Measurements from ENCODE around the gene OR5D14. TPM values are rescaled to one million over a fixed set of nuclear protein-coding genes. Genes with fewer than 3 reads are reported as not detected.

OR5D14 gene
- total RNA-seq, 1 experiment from 2014 or later: not detected

GRCh38 chr11:55838452-55838851, 43.1 kb downstream of the OR5D14 start, which contains the start of gene OR5D16:
Gene OR5D16 (plus strand): TSS chr11:55838752. CDS start chr11:55838752, 0 bp downstream.
- no peak within 1 kb of the TSS for H3K23ac ChIP-seq (ENCODE audit: insufficient read length, low read depth, low read length)
- H3K27me3 ChIP-seq (ENCODE audit: insufficient read depth, low read length): no peaks in the 10 kb centered on the region
- no peak within 1 kb of the TSS for H2BK5ac ChIP-seq (ENCODE audit: insufficient read length, low read length)
- no peaks in the 10 kb centered on the region; the same call in 1 of the 2 replicates for H3K27me3 Mint-ChIP-seq (ENCODE audit: low read depth)
- no peak for TF ChIP-seq CTCF (conservative IDR thresholded peaks at IDR 0.05)
- no peak within 1 kb of the TSS for H3K14ac ChIP-seq (ENCODE audit: insufficient read depth, low read length)
- H4K20me1 ChIP-seq (ENCODE audit: control insufficient read depth, insufficient read depth, insufficient read length): no peaks in the 10 kb centered on the region
- peaks cover 8 to 21% (median 9%) of the 10 kb centered on the region in 3 experiments; a peak in 6 of 7 replicates for H3K36me3 Mint-ChIP-seq (ENCODE audit: insufficient read depth in 1 of 3, low read depth in 3 of 3)
- H3K18ac ChIP-seq (ENCODE audit: insufficient read length, low read depth, low read length): no peak within 1 kb of the TSS
- WGBS (ENCODE audit: extremely low coverage, insufficient read length, low lambda C conversion rate): no CpG with 5 or more reads among the region's 3 CpGs
- DNase-seq: no peak
- H3K4me1 Mint-ChIP-seq: no peaks in the 10 kb centered on the region
- H2BK12ac ChIP-seq (ENCODE audit: insufficient read length, low read depth, low read length): no peak within 1 kb of the TSS
- H3K79me2 ChIP-seq (ENCODE audit: insufficient read depth, low read length): no peaks in the 10 kb centered on the region
- no peak within 1 kb of the TSS for H4K91ac ChIP-seq (ENCODE audit: insufficient read length, low read depth, low read length)
- H3K9me3 Mint-ChIP-seq: peaks cover 82 to 83% of the 10 kb centered on the region in 2 experiments
- H3K27ac ChIP-seq (ENCODE audit: insufficient read length, low read depth, low read length): no peak within 1 kb of the TSS
- H2AK5ac ChIP-seq (ENCODE audit: insufficient read length, low read length): no peak within 1 kb of the TSS
- no peak within 1 kb of the TSS for H4K5ac ChIP-seq (ENCODE audit: insufficient read length, low read depth, low read length)
- no peak within 1 kb of the TSS for H2BK20ac ChIP-seq (ENCODE audit: low read depth, low read length, poor library complexity, severe bottlenecking)
- no peak within 1 kb of the TSS for H3K9ac ChIP-seq (ENCODE audit: extremely low read depth, insufficient read length, low read length)
- no peak within 1 kb of the TSS for H2BK120ac ChIP-seq (ENCODE audit: low read depth, low read length, poor library complexity, severe bottlenecking)
- H3K27ac Mint-ChIP-seq: no peak within 1 kb of the TSS
- H3K56ac ChIP-seq (ENCODE audit: insufficient read length, low read depth, low read length): no peak within 1 kb of the TSS
- H3K4me2 ChIP-seq (ENCODE audit: insufficient read depth, insufficient read length, low read length): no peak within 1 kb of the TSS
- no peak within 1 kb of the TSS for H2AFZ ChIP-seq (ENCODE audit: low read length)
- H3K4ac ChIP-seq (ENCODE audit: low read depth, low read length): no peak within 1 kb of the TSS
- H3K9me3 ChIP-seq (ENCODE audit: control insufficient read depth, low read depth, low read length): peaks cover 56% of the 10 kb centered on the region
- no peak within 1 kb of the TSS for H4K8ac ChIP-seq (replicated peaks; ENCODE audit: insufficient read length, low read depth, low read length)
- no peak within 1 kb of the TSS for H3K4me3 Mint-ChIP-seq
- no peak within 1 kb of the TSS for H3T11ph ChIP-seq (ENCODE audit: low read length)
- H3K4me1 ChIP-seq (ENCODE audit: insufficient read depth, low read length): no peaks in the 10 kb centered on the region
- no peak within 1 kb of the TSS for H2BK15ac ChIP-seq (ENCODE audit: low read depth, low read length)
- H3K23me2 ChIP-seq (ENCODE audit: insufficient read length, low read depth, low read length, poor library complexity, severe bottlenecking): no peaks in the 10 kb centered on the region
- no peaks in the 10 kb centered on the region for H3K79me1 ChIP-seq (ENCODE audit: insufficient read depth, low read depth, low read length, poor library complexity, severe bottlenecking)

Other genes starting within 250 kb of the OR5D14 start
- gene OR4C15, start 241.1 kb upstream of the OR5D14 start, total RNA-seq (2021): not detected in 2 replicates
- gene OR4C16, start 223.4 kb upstream of the OR5D14 start, total RNA-seq (2021): not detected in 2 replicates
- gene OR4C11, start 187.9 kb upstream of the OR5D14 start, total RNA-seq (2021): not detected in 2 replicates
- not detected in 2 replicates for gene OR4P4, start 160.4 kb upstream of the OR5D14 start, total RNA-seq (2021)
- not detected in 2 replicates for gene OR4S2, start 147.2 kb upstream of the OR5D14 start, total RNA-seq (2021)
- not detected in 2 replicates for gene OR4C6, start 133.4 kb upstream of the OR5D14 start, total RNA-seq (2021)
- not detected in 2 replicates for gene OR5D13, start 22.1 kb upstream of the OR5D14 start, total RNA-seq (2021)
- not detected in 2 replicates for gene OR5L1, start 15.8 kb downstream of the OR5D14 start, total RNA-seq (2021)
- not detected in 2 replicates for gene OR5D18, start 24.1 kb downstream of the OR5D14 start, total RNA-seq (2021)
- gene OR5L2, start 31.7 kb downstream of the OR5D14 start, total RNA-seq (2021): not detected in 2 replicates
- gene OR5D16, start 43.2 kb downstream of the OR5D14 start, total RNA-seq (2021): not detected in 2 replicates
- not detected in 2 replicates for gene TRIM51, start 87.7 kb downstream of the OR5D14 start, total RNA-seq (2021)
- gene OR5W2, start 119.0 kb downstream of the OR5D14 start, total RNA-seq (2021): not detected in 2 replicates
- not detected in 2 replicates for gene OR5I1, start 140.8 kb downstream of the OR5D14 start, total RNA-seq (2021)
- gene OR10AG1, start 174.4 kb downstream of the OR5D14 start, total RNA-seq (2021): not detected in 2 replicates
- gene OR5F1, start 199.1 kb downstream of the OR5D14 start, total RNA-seq (2021): not detected in 2 replicates
- gene OR5AS1, start 232.1 kb downstream of the OR5D14 start, total RNA-seq (2021): not detected in 2 replicates